ENCODE data around the gene SRP9. TPM values are rescaled to one million over a fixed set of nuclear protein-coding genes. Genes with fewer than 3 reads are reported as not detected.

The SRP9 gene
- total and polyA plus RNA-seq, 2 experiments from 2014 or later: 640 to 728 TPM

GRCh38 chr1:225731491-225731890 is 46.1 kb upstream of the SRP9 start:
- no peak overlapping the region for H3K27ac ChIP-seq (ENCODE audit: low read depth)
- Mint-ChIP-seq H3K4me1 (peaks cover 14% of the 10 kb centered on the region), H3K9me3 (no peaks in the 10 kb centered on the region), H3K27ac (no peak overlapping the region), H3K4me3 (no peak overlapping the region), H3K36me3 (ENCODE audit: low read depth) (no peaks in the 10 kb centered on the region), H3K27me3 (ENCODE audit: insufficient read depth, low read depth, poor library complexity) (no peaks in the 10 kb centered on the region)
- no peaks in the 10 kb centered on the region for H3K79me2 ChIP-seq (replicated peaks; ENCODE audit: insufficient read depth)
- no peak overlapping the region for H3K4me3 ChIP-seq
- H3K4me1 ChIP-seq (ENCODE audit: insufficient read depth): no peaks in the 10 kb centered on the region
- H4K20me1 ChIP-seq (replicated peaks; ENCODE audit: insufficient read depth): no peaks in the 10 kb centered on the region
- no peak for ATAC-seq
- no peaks in the 10 kb centered on the region for H3K9me2 ChIP-seq (ENCODE audit: insufficient read depth)
- H3K36me3 ChIP-seq (ENCODE audit: insufficient read depth): no peaks in the 10 kb centered on the region
- H3K4me2 ChIP-seq: no peak overlapping the region
- no peaks in the 10 kb centered on the region for H3F3A ChIP-seq (replicated peaks; ENCODE audit: low read depth)
- no peak for DNase-seq (ENCODE audit: low spot score)
- TF ChIP-seq JUNB (IDR thresholded peaks at IDR 0.05; ENCODE audit: unreplicated experiment) (no peak), POLR2AphosphoS5 (IDR thresholded peaks at IDR 0.05; ENCODE audit: low read depth) (no peak), REST (IDR thresholded peaks at IDR 0.05; ENCODE audit: unreplicated experiment) (no peak), EZH2phosphoT487 (IDR thresholded peaks at IDR 0.05; ENCODE audit: unreplicated experiment) (no peak), ZNF331 (CRISPR knock-in tag; IDR thresholded peaks at IDR 0.05; ENCODE audit: low read depth) (no peak), EZH2 (IDR thresholded peaks at IDR 0.05; ENCODE audit: low read depth, unreplicated experiment) (no peak), ZNF462 (CRISPR knock-in tag; IDR thresholded peaks at IDR 0.05) (no peak), NANOG (IDR thresholded peaks at IDR 0.05; ENCODE audit: borderline replicate concordance) (no peak), ZNF114 (CRISPR knock-in tag; IDR thresholded peaks at IDR 0.05) (no peak), CREB1 (CRISPR knock-in tag; IDR thresholded peaks at IDR 0.05; ENCODE audit: low read depth) (no peak), STAT1 (IDR thresholded peaks at IDR 0.05; ENCODE audit: unreplicated experiment) (no peak)
- no peaks in the 10 kb centered on the region for H3K27me3 ChIP-seq (ENCODE audit: insufficient read depth)
- H2AFZ ChIP-seq: no peak overlapping the region

Measured in GM23338 (cell line).